OCI-LY1 (cell line): Measurements from ENCODE around the gene SYT7.

Source experiments
- H2AFZ ChIP-seq: fragments of 200-600 bp; sonication (generic), shearing (Covaris generic); 2 replicates; pipeline ENCODE4 v1.6.0; 2014; ENCODE audit warnings: antibody characterized with exemption, mild to moderate bottlenecking, low read length
- H3F3A ChIP-seq: fragments of 200-600 bp; sonication (generic), shearing (Covaris generic); 2 replicates; pipeline ENCODE4 v1.6.0; 2014; ENCODE audit warnings: mild to moderate bottlenecking, antibody characterized with exemption, low read length, moderate library complexity; ENCODE audit not compliant: insufficient read depth
- H3K27ac ChIP-seq: fragments of 200-600 bp; sonication (generic); 2 replicates; pipeline ENCODE4 v1.5.1; 2014; ENCODE audit warnings: low read length, mixed run types, mild to moderate bottlenecking, low read depth; ENCODE audit not compliant: poor library complexity, severe bottlenecking
- H3K27me3 ChIP-seq: fragments of 200-600 bp; sonication (generic); 2 replicates; pipeline ENCODE4 v1.6.0; 2014; ENCODE audit warnings: antibody characterized with exemption, mild to moderate bottlenecking, low read length, moderate library complexity; ENCODE audit not compliant: insufficient read depth
- H3K36me3 ChIP-seq: fragments of 200-600 bp; sonication (generic); 2 replicates; pipeline ENCODE4 v1.6.1; 2014; ENCODE audit warnings: mild to moderate bottlenecking, antibody characterized with exemption, low read length, moderate library complexity, mixed read lengths; ENCODE audit not compliant: insufficient read depth
- H3K4me1 ChIP-seq: fragments of 200-600 bp; sonication (generic); 2 replicates; pipeline ENCODE4 v1.5.1; 2014; ENCODE audit warnings: mild to moderate bottlenecking, low read length, moderate library complexity; ENCODE audit not compliant: insufficient read depth, severe bottlenecking
- H3K4me2 ChIP-seq: fragments of 200-600 bp; sonication (generic), shearing (Covaris generic); 2 replicates; pipeline ENCODE4 v1.6.1; 2014; ENCODE audit warnings: low read length
- H3K4me3 ChIP-seq: fragments of 200-600 bp; sonication (generic); 2 replicates; pipeline ENCODE4 v1.5.1; 2014; ENCODE audit warnings: low read length, low read depth, mild to moderate bottlenecking, mixed read lengths; ENCODE audit not compliant: poor library complexity, severe bottlenecking
- H3K79me2 ChIP-seq: fragments of 200-600 bp; shearing (Covaris generic); 2 replicates; pipeline ENCODE4 v1.6.1; 2016; ENCODE audit warnings: mixed run types, low read length, mixed read lengths; ENCODE audit not compliant: insufficient read depth
- H3K9ac ChIP-seq: fragments of 200-600 bp; sonication (generic), shearing (Covaris generic); 2 replicates; pipeline ENCODE4 v1.6.1; 2014; ENCODE audit warnings: mild to moderate bottlenecking, low read length, mixed read lengths
- H3K9me2 ChIP-seq: fragments of 200-600 bp; sonication (generic), shearing (Covaris generic); 2 replicates; pipeline ENCODE4 v1.6.1; 2014; ENCODE audit warnings: low read depth, mild to moderate bottlenecking, low read length, mixed read lengths
- H3K9me3 ChIP-seq: fragments of 200-600 bp; shearing (Covaris generic); 2 replicates; pipeline ENCODE4 v1.6.1; 2014; ENCODE audit warnings: low read length, mixed read lengths
- H4K20me1 ChIP-seq: fragments of 200-600 bp; sonication (generic), shearing (Covaris generic); 2 replicates; pipeline ENCODE4 v1.6.0; 2016; ENCODE audit warnings: mild to moderate bottlenecking, low read length; ENCODE audit not compliant: insufficient read depth
- CTCF ChIP-seq: fragments of 200-600 bp; sonication (generic), shearing (Covaris generic); IDR thresholded peaks from 2 replicates; pipeline ENCODE4 v1.5.1; 2017; ENCODE audit warnings: mild to moderate bottlenecking, antibody characterized with exemption, low read length, moderate library complexity, mixed read lengths
- EZH2 ChIP-seq: fragments of 200-600 bp; sonication (generic), shearing (Covaris generic); IDR thresholded peaks from 2 replicates; pipeline ENCODE4 v1.8.0; 2017; ENCODE audit warnings: borderline replicate concordance, mixed run types, mild to moderate bottlenecking, antibody characterized with exemption, low read length, moderate library complexity, mixed read lengths

The SYT7 gene

GRCh38 chr11:61522881-61523280, 58.0 kb downstream of the SYT7 start:
- no peaks in the 10 kb centered on the region for H3K79me2 ChIP-seq
- no peaks in the 10 kb centered on the region for H3K9me2 ChIP-seq
- H3K4me2 ChIP-seq: no peak overlapping the region
- no peaks in the 10 kb centered on the region for H3K36me3 ChIP-seq
- H3K9ac ChIP-seq: no peak overlapping the region
- no peaks in the 10 kb centered on the region for H4K20me1 ChIP-seq
- H3K9me3 ChIP-seq: no peaks in the 10 kb centered on the region
- no peaks in the 10 kb centered on the region for H3F3A ChIP-seq
- no peak overlapping the region for H3K27ac ChIP-seq
- H3K4me3 ChIP-seq: no peak overlapping the region
- no peak overlapping the region for H2AFZ ChIP-seq
- H3K27me3 ChIP-seq: peaks cover 5% of the 10 kb centered on the region
- TF ChIP-seq CTCF: no peak
- no peak for TF ChIP-seq EZH2
- H3K4me1 ChIP-seq: no peaks in the 10 kb centered on the region

- no peaks in the 10 kb centered on the region for H3K9me2 ChIP-seq
- TF ChIP-seq CTCF (no peak), EZH2 (no peak)
- no peak overlapping the region for H3K27ac ChIP-seq
- H2AFZ ChIP-seq: no peak overlapping the region
- H3K79me2 ChIP-seq: no peaks in the 10 kb centered on the region
- no peaks in the 10 kb centered on the region for H4K20me1 ChIP-seq
- H3K9ac ChIP-seq: no peak overlapping the region
- no peaks in the 10 kb centered on the region for H3K36me3 ChIP-seq
- no peak overlapping the region for H3K4me3 ChIP-seq
- H3F3A ChIP-seq: no peaks in the 10 kb centered on the region
- H3K9me3 ChIP-seq: no peaks in the 10 kb centered on the region
- H3K4me1 ChIP-seq: no peaks in the 10 kb centered on the region
- no peaks in the 10 kb centered on the region for H3K27me3 ChIP-seq
- H3K4me2 ChIP-seq: no peak overlapping the region
Measured at GRCh38 chr11:61518032-61518795, 62.7 kb downstream of the SYT7 start.

GRCh38 chr11:61516675-61517572, 64.0 kb downstream of the SYT7 start:
- Histone ChIP-seq H3F3A (no peaks in the 10 kb centered on the region), H3K9me2 (no peaks in the 10 kb centered on the region), H3K4me2 (no peak overlapping the region), H3K79me2 (no peaks in the 10 kb centered on the region), H2AFZ (no peak overlapping the region), H3K9me3 (no peaks in the 10 kb centered on the region), H3K4me3 (no peak overlapping the region), H3K27me3 (no peaks in the 10 kb centered on the region), H3K9ac (no peak overlapping the region), H4K20me1 (no peaks in the 10 kb centered on the region), H3K27ac (no peak overlapping the region), H3K36me3 (no peaks in the 10 kb centered on the region), H3K4me1 (no peaks in the 10 kb centered on the region)
- TF ChIP-seq CTCF (peak; percentile 99), EZH2 (no peak)
